DND-41 (cell line): ENCODE results near the gene GNG12.

Experiments
- ATAC-seq: fragments of 200-7000 bp; cut with Tn5 transposase; 3 replicates; pipeline ENCODE4 v1.9.1; 2021; ENCODE audit warnings: low read depth; ENCODE audit not compliant: insufficient read depth
- DNase-seq: peaks from one replicate; pipeline ENCODE4 v3.0.0-alpha.2; 2020
- H2AFZ ChIP-seq: 2 replicates; pipeline ENCODE4 v1.6.0; 2012; ENCODE audit warnings: low read depth, low read length
- H3K27ac ChIP-seq: 2 replicates; pipeline ENCODE4 v1.5.1; 2012; ENCODE audit warnings: low read length, inconsistent platforms
- H3K27me3 ChIP-seq: fragments of 200-600 bp; sonication (generic); 2 replicates; pipeline ENCODE4 v1.6.0; 2012; ENCODE audit warnings: low read length, mild to moderate bottlenecking, inconsistent platforms; ENCODE audit not compliant: insufficient read depth, poor library complexity
- H3K36me3 ChIP-seq: 2 replicates; pipeline ENCODE4 v1.5.1; 2012; ENCODE audit warnings: low read length, inconsistent platforms; ENCODE audit not compliant: insufficient read depth
- H3K4me1 ChIP-seq: 2 replicates; pipeline ENCODE4 v1.5.1; 2012; ENCODE audit warnings: mild to moderate bottlenecking, low read length; ENCODE audit not compliant: insufficient read depth
- H3K4me2 ChIP-seq: 2 replicates; pipeline ENCODE4 v1.6.0; 2012; ENCODE audit warnings: mild to moderate bottlenecking, moderate library complexity, low read length, inconsistent platforms; ENCODE audit not compliant: insufficient read depth
- H3K4me3 ChIP-seq, 2 experiments: fragments of 200-600 bp in 1 of 2; shearing (Covaris generic) in 1 of 2; 2 replicates each; pipeline ENCODE4 v1.5.1; 2012 to 2016; ENCODE audit warnings: inconsistent platforms in 2 of 2, low read length in 2 of 2, mild to moderate bottlenecking in 2 of 2, low read depth in 1 of 2, moderate library complexity in 1 of 2
- H3K79me2 ChIP-seq: 2 replicates; pipeline ENCODE4 v1.6.0; 2012; ENCODE audit warnings: low read length, inconsistent platforms; ENCODE audit not compliant: insufficient read depth
- H3K9ac ChIP-seq: 2 replicates; pipeline ENCODE4 v1.6.0; 2012; ENCODE audit warnings: low read depth, mild to moderate bottlenecking, inconsistent platforms, low read length, moderate library complexity
- H3K9me3 ChIP-seq: 2 replicates; pipeline ENCODE4 v1.5.1; 2012; ENCODE audit warnings: low read length, moderate library complexity, mild to moderate bottlenecking, inconsistent platforms; ENCODE audit not compliant: insufficient read depth, severe bottlenecking
- H4K20me1 ChIP-seq: 2 replicates; pipeline ENCODE4 v1.6.0; 2012; ENCODE audit warnings: low read length; ENCODE audit not compliant: insufficient read depth
- EZH2 ChIP-seq: IDR thresholded peaks from 3 replicates; pipeline ENCODE4 v1.6.1; 2012; ENCODE audit warnings: borderline replicate concordance, low read depth, mild to moderate bottlenecking, moderate library complexity, low read length, inconsistent platforms; ENCODE audit not compliant: severe bottlenecking
- TF ChIP-seq, protein P1 (sequence below): IDR thresholded peaks from 2 replicates; pipeline ENCODE4 v1.5.1; 2012; ENCODE audit warnings: borderline replicate concordance, low read length, moderate library complexity, mild to moderate bottlenecking; ENCODE audit not compliant: poor library complexity, severe bottlenecking; ENCODE audit errors: extremely low read depth

GNG12 gene

DNA sequence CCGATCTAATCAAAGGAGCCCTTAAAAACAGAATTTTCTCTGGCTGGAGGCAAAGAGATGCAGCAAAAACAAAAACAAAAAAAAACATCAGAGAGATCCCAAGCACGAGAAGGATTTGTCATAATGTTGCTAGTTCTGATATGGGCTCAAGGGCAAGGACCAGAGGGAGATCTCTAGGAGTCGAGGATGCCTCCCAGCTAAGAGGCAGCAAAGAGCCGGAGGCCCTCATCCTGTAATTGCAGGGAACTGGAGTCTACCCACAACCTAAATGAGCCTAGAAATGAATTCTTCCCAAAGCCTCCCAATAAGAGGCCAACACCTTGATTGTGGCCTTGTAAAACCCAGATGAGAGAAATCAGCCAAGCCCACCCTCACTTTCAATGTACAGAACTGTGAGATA, 12.0 kb downstream of the GNG12 start:
- no peaks in the 10 kb centered on the region for H3K79me2 ChIP-seq
- no peaks in the 10 kb centered on the region for H4K20me1 ChIP-seq
- H3K4me2 ChIP-seq = no peak overlapping the region
- no peaks in the 10 kb centered on the region for H3K36me3 ChIP-seq
- no peak overlapping the region for H3K4me3 ChIP-seq
- H3K4me1 ChIP-seq = no peaks in the 10 kb centered on the region
- H3K9me3 ChIP-seq = peaks cover 5% of the 10 kb centered on the region
- H2AFZ ChIP-seq = no peak overlapping the region
- no peak for DNase-seq
- H3K27me3 ChIP-seq = peaks cover 4% of the 10 kb centered on the region
- TF ChIP-seq, protein P1, sequence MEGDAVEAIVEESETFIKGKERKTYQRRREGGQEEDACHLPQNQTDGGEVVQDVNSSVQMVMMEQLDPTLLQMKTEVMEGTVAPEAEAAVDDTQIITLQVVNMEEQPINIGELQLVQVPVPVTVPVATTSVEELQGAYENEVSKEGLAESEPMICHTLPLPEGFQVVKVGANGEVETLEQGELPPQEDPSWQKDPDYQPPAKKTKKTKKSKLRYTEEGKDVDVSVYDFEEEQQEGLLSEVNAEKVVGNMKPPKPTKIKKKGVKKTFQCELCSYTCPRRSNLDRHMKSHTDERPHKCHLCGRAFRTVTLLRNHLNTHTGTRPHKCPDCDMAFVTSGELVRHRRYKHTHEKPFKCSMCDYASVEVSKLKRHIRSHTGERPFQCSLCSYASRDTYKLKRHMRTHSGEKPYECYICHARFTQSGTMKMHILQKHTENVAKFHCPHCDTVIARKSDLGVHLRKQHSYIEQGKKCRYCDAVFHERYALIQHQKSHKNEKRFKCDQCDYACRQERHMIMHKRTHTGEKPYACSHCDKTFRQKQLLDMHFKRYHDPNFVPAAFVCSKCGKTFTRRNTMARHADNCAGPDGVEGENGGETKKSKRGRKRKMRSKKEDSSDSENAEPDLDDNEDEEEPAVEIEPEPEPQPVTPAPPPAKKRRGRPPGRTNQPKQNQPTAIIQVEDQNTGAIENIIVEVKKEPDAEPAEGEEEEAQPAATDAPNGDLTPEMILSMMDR = no peak
- TF ChIP-seq EZH2 = no peak
- ATAC-seq = no peak
- H3K27ac ChIP-seq = no peak overlapping the region
- no peak overlapping the region for H3K9ac ChIP-seq

DNA sequence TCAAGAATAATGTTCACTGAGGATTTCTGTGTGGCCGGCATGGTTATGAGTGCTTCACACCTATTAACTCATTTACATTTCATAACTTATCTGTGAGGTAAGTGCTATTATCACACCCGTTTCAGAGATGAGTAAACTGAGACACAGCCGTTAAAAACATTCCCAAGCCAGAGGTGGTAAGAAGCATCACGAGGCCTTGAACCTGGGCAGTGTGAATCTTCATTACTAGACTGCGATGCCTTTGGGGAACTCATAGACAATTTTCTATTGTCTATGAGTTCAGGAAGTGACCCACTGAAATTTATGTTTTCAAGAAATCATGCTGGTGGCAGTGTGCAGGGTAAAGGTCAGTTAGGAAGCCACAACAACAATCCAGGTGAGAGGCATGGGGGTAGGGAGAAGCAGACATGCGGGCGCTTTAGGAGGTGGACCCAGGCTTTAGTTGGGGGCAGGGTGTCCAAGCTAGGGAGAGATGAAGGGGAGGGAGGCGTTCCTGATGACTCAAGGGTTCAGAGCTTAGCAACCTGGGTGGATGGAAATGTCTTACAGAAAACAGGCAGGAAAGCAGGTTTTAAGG, 14.5 kb downstream of the GNG12 start:
- Histone ChIP-seq H3K79me2 (no peaks in the 10 kb centered on the region), H3K27me3 (no peaks in the 10 kb centered on the region), H3K9me3 (peaks cover 5% of the 10 kb centered on the region), H3K36me3 (no peaks in the 10 kb centered on the region), H3K4me1 (no peaks in the 10 kb centered on the region), H3K4me2 (no peak overlapping the region), H3K4me3 (no peak overlapping the region), H4K20me1 (no peaks in the 10 kb centered on the region), H3K27ac (no peak overlapping the region), H2AFZ (no peak overlapping the region), H3K9ac (no peak overlapping the region)
- no peak for ATAC-seq
- no peak for TF ChIP-seq EZH2
- TF ChIP-seq, protein P1 = no peak
- no peak for DNase-seq

DNA sequence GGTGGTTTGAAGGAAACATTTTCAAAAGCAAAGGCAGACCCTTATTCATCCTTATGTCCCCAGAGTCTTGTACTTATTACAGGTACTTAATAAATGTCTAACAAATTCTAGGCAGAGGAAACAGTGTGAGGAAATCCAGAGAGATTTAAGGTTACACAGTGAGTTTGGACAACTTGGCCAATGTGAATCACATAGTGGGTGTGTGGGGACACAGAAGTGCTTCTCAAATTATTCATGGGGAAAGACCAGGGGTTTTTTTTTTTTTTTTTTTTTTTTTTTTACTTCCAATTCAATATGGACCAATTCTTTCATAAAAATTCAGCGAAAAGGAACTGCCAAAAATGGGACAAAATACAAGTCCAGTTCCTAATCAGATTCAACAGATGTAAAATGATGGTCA, 15.1 kb downstream of the GNG12 start:
- H4K20me1 ChIP-seq = no peaks in the 10 kb centered on the region

More for the DNA sequence above, 15.1 kb downstream of the GNG12 start:
- H3K4me1 ChIP-seq = no peaks in the 10 kb centered on the region
- peaks cover 5% of the 10 kb centered on the region for H3K9me3 ChIP-seq
- DNase-seq (no peak), ATAC-seq (no peak)
- no peak overlapping the region for H2AFZ ChIP-seq
- no peaks in the 10 kb centered on the region for H3K36me3 ChIP-seq
- no peaks in the 10 kb centered on the region for H3K27me3 ChIP-seq
- no peak overlapping the region for H3K4me3 ChIP-seq
- H3K79me2 ChIP-seq = no peaks in the 10 kb centered on the region
- H3K9ac ChIP-seq = no peak overlapping the region
- H3K27ac ChIP-seq = no peak overlapping the region
- H3K4me2 ChIP-seq = no peak overlapping the region
- TF ChIP-seq, protein P1 = no peak
- TF ChIP-seq EZH2 = no peak
